Upper lobe of left lung (tissue), 6 donors: ENCODE measurements around the gene UBE3A. TPM values are rescaled to one million over a fixed set of nuclear protein-coding genes. Genes with fewer than 3 reads are reported as not detected.

Experiments
- ATAC-seq, 2 donors: fragments of 200-7000 bp; cut with Tn5 transposase; one replicate each; pipeline ENCODE4 v1.9.1; 2022; ENCODE audit warnings: mild to moderate bottlenecking in 2 of 2, moderate library complexity in 2 of 2; ENCODE audit not compliant: low FRiP score in 2 of 2
- DNase-seq, 2 donors: peaks; one replicate each; pipeline ENCODE4 v3.0.0-alpha.2; 2019 to 2020
- H3K27ac ChIP-seq, 4 donors: fragments of 200-600 bp; sonication (generic); one replicate each; pipeline ENCODE4 v1.5.1; 2016 to 2019
- H3K27me3 ChIP-seq, 4 donors: fragments of 200-600 bp; sonication (generic); one replicate each; pipeline ENCODE4 v1.5.1; 2017 to 2019
- H3K36me3 ChIP-seq, 4 donors: fragments of 200-600 bp; sonication (generic); one replicate each; pipeline ENCODE4 v1.5.1; 2016 to 2019
- H3K4me1 ChIP-seq, 4 donors: fragments of 200-600 bp; sonication (generic); one replicate each; pipeline ENCODE4 v1.5.1; 2018 to 2019
- H3K4me3 ChIP-seq, 4 donors: fragments of 200-600 bp; sonication (generic); one replicate each; pipeline ENCODE4 v1.5.1; 2017 to 2019; ENCODE audit warnings: mild to moderate bottlenecking in 2 of 4, moderate library complexity in 1 of 4
- H3K9me3 ChIP-seq, 4 donors: fragments of 200-600 bp; sonication (generic); one replicate each; pipeline ENCODE4 v1.5.1; 2018 to 2019
- EP300 ChIP-seq, 4 donors: sonication (generic); formaldehyde crosslinking; IDR thresholded peaks; one replicate each; pipeline ENCODE4 v1.5.1; 2017; ENCODE audit warnings: antibody characterized with exemption in 4 of 4, control low read depth in 2 of 4
- POLR2A ChIP-seq, 4 donors: fragments of 450-650 bp; IDR thresholded peaks; one replicate each; pipeline ENCODE4 v1.5.1; 2016 to 2017; ENCODE audit warnings: antibody characterized with exemption in 4 of 4, mild to moderate bottlenecking in 2 of 4
- POLR2AphosphoS5 ChIP-seq, 2 donors: sonication (generic); formaldehyde crosslinking; IDR thresholded peaks; one replicate each; pipeline ENCODE4 v1.5.1; 2017; ENCODE audit warnings: antibody characterized with exemption in 2 of 2
- WGBS, 2 donors: methylation state at CpG; one replicate each; pipeline ENCODE4 v1.1.5; 2017 to 2018; 5-methylcytosine and 5-hydroxymethylcytosine counted together
- total RNA-seq, 6 donors: library from RNA; depleted of rRNA in 4 of 6; stranded (reverse); fragments of >200 nt in 4 of 6; gene quantifications; one replicate each; pipeline versions ENCODE4 v1.1.0 to v1.2.1, GENCODE V29; 2016 to 2021
- TF ChIP-seq, protein P1 (sequence below), 6 experiments: fragments of 450-650 bp in 4 of 6; fragments of 200-600 bp in 2 of 6; sonication (generic) in 2 of 6; IDR thresholded peaks; one replicate each; pipeline ENCODE4 v1.5.1; 2016 to 2019; ENCODE audit warnings: antibody characterized with exemption in 6 of 6
- donor health status: DM: no; HTN: no; CAD: no; lungs with moderate emphysema.
- donor health status: DM: no; HTN: yes; CAD: no; lungs with severe emphysema.

The UBE3A gene
- total RNA-seq, 6 donors from 2014 or later = 32.3 to 136 (median 87.8) TPM

DNA sequence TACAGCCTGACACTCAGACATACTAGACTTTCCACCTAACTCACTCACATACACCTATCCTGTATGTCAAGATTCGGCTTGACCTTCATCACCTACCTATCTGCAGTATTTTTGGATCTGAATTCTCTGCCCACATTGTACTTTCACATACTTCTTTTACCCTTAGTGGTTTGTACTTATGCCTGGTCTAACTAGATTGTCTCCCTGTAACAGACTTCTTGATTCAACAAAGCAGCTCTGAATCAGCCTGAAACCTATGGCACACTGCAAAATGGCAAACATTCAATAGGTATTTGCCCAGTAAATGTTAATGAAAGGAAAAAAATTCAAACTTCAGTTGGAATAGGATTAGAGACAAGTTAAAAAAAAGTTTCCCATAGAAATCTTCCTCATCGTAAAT is 106.5 kb downstream of the UBE3A start:
- no peaks in the 10 kb centered on the region for H3K4me1 ChIP-seq
- no peak overlapping the region for H3K4me3 ChIP-seq
- H3K27me3 ChIP-seq = no peaks in the 10 kb centered on the region
- peaks cover 0 to 29% (median 2%) of the 10 kb centered on the region in 4 donors for H3K36me3 ChIP-seq
- no peak for TF ChIP-seq POLR2AphosphoS5 (IDR thresholded peaks at IDR 0.05)
- H3K9me3 ChIP-seq = no peaks in the 10 kb centered on the region
- WGBS, 2 donors = 93 to 97% methylated on average over 2 of the region's 2 CpGs
- no peak overlapping the region for H3K27ac ChIP-seq
- ATAC-seq (no peak), DNase-seq (no peak)

DNA sequence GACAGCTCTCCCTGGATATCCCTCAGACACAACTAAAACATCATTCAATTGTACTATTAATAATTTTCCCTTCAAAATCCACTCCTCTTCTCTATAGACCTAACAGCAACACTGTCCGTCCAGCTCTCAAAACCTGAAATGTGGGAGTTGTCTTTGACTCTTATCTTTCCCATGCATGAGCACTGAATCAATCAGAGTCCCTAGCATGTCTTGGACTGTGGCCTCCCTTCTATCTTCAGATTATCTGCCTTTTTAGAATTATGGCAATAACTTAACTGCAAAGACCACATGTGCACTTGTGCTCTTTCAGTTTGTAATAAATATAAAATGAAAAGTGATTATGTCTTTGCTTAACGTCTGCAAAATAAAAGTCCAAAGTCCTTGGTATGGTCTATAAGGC is 107.0 kb downstream of the UBE3A start:
- Histone ChIP-seq H3K4me3 (no peak overlapping the region), H3K27me3 (no peaks in the 10 kb centered on the region), H3K4me1 (no peaks in the 10 kb centered on the region), H3K36me3 (peaks cover 0 to 24% (median 2%) of the 10 kb centered on the region in 4 donors), H3K9me3 (no peaks in the 10 kb centered on the region), H3K27ac (no peak overlapping the region)
- 89 to 92% methylated on average over 2 of the region's 2 CpGs for WGBS, 2 donors
- DNase-seq (no peak), ATAC-seq (no peak)
- TF ChIP-seq, protein P1, sequence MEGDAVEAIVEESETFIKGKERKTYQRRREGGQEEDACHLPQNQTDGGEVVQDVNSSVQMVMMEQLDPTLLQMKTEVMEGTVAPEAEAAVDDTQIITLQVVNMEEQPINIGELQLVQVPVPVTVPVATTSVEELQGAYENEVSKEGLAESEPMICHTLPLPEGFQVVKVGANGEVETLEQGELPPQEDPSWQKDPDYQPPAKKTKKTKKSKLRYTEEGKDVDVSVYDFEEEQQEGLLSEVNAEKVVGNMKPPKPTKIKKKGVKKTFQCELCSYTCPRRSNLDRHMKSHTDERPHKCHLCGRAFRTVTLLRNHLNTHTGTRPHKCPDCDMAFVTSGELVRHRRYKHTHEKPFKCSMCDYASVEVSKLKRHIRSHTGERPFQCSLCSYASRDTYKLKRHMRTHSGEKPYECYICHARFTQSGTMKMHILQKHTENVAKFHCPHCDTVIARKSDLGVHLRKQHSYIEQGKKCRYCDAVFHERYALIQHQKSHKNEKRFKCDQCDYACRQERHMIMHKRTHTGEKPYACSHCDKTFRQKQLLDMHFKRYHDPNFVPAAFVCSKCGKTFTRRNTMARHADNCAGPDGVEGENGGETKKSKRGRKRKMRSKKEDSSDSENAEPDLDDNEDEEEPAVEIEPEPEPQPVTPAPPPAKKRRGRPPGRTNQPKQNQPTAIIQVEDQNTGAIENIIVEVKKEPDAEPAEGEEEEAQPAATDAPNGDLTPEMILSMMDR (IDR thresholded peaks at IDR 0.05) = no peak
- TF ChIP-seq EP300 (IDR thresholded peaks at IDR 0.05) (no peak), POLR2AphosphoS5 (IDR thresholded peaks at IDR 0.05) (no peak), POLR2A (IDR thresholded peaks at IDR 0.05) (no peak)

DNA sequence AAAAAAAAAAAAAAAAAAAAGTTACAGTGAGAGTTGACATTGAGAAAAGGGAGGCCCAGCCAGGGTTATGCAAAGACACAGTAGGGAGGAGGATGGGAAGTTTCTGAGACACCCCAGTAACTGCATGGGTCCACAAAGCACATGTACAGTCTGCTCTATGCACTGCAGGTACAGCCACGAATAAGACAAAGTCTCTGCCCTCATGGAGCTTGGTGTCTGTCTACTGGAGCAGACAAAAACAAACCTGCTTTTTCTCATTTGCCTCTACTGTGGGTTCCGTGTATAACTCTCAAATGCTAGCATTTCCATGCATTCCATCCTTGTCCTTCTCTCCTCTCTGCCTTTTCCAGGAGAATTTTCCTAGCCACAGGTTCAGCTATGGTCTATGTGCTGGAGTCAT is 107.4 kb downstream of the UBE3A start:
- DNase-seq (no peak), ATAC-seq (no peak)
- Histone ChIP-seq H3K36me3 (peaks cover 0 to 20% (median under 1%) of the 10 kb centered on the region in 4 donors), H3K4me3 (no peak overlapping the region), H3K27me3 (no peaks in the 10 kb centered on the region), H3K4me1 (no peaks in the 10 kb centered on the region), H3K27ac (no peak overlapping the region), H3K9me3 (no peaks in the 10 kb centered on the region)
- WGBS, 2 donors = 89 to 96% methylated on average over 2 of the region's 2 CpGs
- TF ChIP-seq POLR2A (IDR thresholded peaks at IDR 0.05) = no peak
- TF ChIP-seq POLR2AphosphoS5 (IDR thresholded peaks at IDR 0.05) = no peak
- no peak for TF ChIP-seq EP300 (IDR thresholded peaks at IDR 0.05)
- TF ChIP-seq, protein P1 (IDR thresholded peaks at IDR 0.05) = no peak

DNA sequence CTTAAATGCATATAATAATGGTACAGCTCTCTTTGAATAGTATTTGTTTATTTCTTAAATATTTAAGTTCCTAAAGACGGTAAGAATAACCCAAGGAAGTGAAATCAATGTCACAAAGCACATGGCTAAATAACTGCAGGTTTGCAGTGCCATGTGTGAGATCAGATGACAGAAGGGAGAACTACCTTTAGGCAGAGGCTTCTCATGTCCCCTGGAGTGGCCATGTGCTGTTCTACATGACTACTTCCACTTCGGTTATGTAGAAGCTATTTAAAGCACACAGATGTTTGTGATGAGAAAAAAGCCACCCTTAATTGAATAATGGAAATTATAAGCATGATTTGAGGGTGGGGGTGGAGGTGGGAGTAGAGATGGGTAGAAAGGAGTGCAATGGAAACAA is 109.1 kb downstream of the UBE3A start:
- Histone ChIP-seq H3K27ac (no peak overlapping the region), H3K9me3 (no peaks in the 10 kb centered on the region), H3K4me3 (no peak overlapping the region), H3K27me3 (no peaks in the 10 kb centered on the region), H3K4me1 (no peaks in the 10 kb centered on the region), H3K36me3 (peaks cover 0 to 10% (median 0%) of the 10 kb centered on the region in 4 donors)
- no peak for ATAC-seq
- no peak for DNase-seq
- TF ChIP-seq, protein P1 (IDR thresholded peaks at IDR 0.05) = no peak
- TF ChIP-seq EP300 (IDR thresholded peaks at IDR 0.05) = no peak
- no peak for TF ChIP-seq POLR2A (IDR thresholded peaks at IDR 0.05)
- no peak for TF ChIP-seq POLR2AphosphoS5 (IDR thresholded peaks at IDR 0.05)
- 73 to 76% methylated on average over 2 of the region's 2 CpGs for WGBS, 2 donors

DNA sequence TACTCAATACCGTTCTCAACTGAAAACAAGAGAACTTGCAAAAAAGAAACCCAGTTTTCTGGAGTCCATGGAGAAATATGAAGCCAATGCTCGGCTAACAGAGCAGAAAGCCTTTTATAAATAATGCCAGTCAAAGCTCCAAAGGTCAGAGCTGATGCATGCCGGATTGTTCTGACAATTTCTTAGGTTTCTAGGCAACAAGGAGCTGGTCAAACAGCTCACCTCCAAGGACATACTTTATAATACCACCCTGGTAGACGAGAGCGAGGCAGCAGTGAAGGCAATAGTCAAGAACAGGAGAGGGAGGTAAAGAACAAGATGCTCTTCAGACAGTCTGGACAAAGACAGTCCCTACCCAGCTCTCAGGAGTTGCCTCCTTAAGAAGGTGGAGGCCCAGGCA is 111.1 kb downstream of the UBE3A start:
- H3K4me3 ChIP-seq = no peak overlapping the region
- no peaks in the 10 kb centered on the region for H3K4me1 ChIP-seq
- no peaks in the 10 kb centered on the region for H3K27me3 ChIP-seq
- H3K36me3 ChIP-seq = no peaks in the 10 kb centered on the region
- TF ChIP-seq EP300 (IDR thresholded peaks at IDR 0.05) = no peak
- TF ChIP-seq, protein P1 (IDR thresholded peaks at IDR 0.05) = no peak
- TF ChIP-seq POLR2A (IDR thresholded peaks at IDR 0.05) = no peak
- TF ChIP-seq POLR2AphosphoS5 (IDR thresholded peaks at IDR 0.05) = no peak
- DNase-seq (no peak), ATAC-seq (no peak)
- whole genome bisulfite sequencing, 2 donors = 85 to 91% methylated on average over 5 of the region's 5 CpGs
- H3K27ac ChIP-seq = no peak overlapping the region
- peaks cover 0 to 3% (median 1%) of the 10 kb centered on the region in 4 donors for H3K9me3 ChIP-seq
